Retinal pigment epithelial cell (primary cell): ENCODE data around the gene HIC1.

Source experiments
- DNase-seq: peaks from one replicate; pipeline ENCODE4 v3.0.0-alpha.2; 2010; ENCODE audit warnings: low read depth
- H3K4me3 ChIP-seq: 2 replicates; pipeline ENCODE4 v1.5.1; 2011; ENCODE audit warnings: mild to moderate bottlenecking, low read length, control low read depth, moderate library complexity
- TF ChIP-seq, protein P1 (sequence below): conservative IDR thresholded peaks from 2 replicates; pipeline ENCODE4 v1.5.1; 2011; ENCODE audit warnings: low read depth, low read length, control low read depth, inconsistent platforms

HIC1 gene

DNA sequence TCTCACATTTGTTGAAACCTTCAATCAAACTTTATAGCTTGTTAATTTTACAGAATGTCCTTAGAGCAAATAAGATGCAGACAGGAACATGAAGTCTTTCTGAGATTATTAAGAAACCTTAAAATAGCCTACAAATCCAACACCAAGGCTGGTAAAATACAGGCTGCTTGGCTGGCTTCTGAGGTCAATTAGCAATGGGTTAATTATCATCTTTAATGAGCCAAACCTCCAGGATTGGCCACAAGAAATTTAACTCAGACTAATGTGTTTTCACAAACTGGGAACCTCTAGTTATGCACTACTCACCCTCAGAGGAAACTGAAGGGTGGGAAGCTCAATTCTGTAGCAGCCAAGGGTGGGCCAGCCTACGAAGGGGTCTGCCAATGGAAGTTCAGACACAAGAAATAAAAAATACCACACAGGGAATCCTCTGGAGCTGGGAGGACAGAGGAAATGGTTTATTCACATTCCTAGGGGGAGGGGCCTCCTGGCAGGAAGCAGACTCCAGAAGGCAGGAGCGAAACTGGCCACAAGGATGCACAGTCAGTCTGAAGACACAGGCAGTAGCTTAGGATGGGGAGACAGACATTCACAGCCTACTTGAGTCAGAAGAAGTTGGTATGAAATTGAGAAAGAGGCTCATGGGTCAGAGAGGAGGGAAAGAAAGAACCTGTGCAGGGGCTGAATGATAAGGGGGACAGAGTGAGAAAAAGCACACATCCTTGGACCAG lies 36.1 kb downstream of the HIC1 start:
- TF ChIP-seq, protein P1, sequence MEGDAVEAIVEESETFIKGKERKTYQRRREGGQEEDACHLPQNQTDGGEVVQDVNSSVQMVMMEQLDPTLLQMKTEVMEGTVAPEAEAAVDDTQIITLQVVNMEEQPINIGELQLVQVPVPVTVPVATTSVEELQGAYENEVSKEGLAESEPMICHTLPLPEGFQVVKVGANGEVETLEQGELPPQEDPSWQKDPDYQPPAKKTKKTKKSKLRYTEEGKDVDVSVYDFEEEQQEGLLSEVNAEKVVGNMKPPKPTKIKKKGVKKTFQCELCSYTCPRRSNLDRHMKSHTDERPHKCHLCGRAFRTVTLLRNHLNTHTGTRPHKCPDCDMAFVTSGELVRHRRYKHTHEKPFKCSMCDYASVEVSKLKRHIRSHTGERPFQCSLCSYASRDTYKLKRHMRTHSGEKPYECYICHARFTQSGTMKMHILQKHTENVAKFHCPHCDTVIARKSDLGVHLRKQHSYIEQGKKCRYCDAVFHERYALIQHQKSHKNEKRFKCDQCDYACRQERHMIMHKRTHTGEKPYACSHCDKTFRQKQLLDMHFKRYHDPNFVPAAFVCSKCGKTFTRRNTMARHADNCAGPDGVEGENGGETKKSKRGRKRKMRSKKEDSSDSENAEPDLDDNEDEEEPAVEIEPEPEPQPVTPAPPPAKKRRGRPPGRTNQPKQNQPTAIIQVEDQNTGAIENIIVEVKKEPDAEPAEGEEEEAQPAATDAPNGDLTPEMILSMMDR = peak; percentile 46
- no peak for DNase-seq
- no peak overlapping the region for H3K4me3 ChIP-seq

DNA sequence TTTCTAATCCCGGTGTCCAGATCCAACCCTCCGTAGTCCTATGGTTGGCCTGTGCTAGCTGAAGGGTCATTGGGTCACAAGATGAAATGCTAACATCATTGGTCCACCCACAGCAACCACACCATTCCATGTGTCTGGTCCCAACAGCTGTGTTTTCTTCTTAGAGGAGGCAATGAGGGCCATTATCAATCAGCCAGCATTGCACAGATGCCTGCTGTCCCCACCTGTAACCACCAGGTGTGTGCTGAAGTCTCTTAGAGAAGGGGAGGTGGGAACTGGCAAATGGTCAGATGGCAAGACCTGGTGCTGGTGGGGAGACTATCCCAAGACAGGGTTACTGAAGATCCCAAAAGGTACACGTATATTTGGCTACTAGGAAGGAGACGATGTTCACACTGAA lies 37.4 kb downstream of the HIC1 start:
- H3K4me3 ChIP-seq = no peak overlapping the region
- no peak for DNase-seq
- TF ChIP-seq, protein P1 = no peak

DNA sequence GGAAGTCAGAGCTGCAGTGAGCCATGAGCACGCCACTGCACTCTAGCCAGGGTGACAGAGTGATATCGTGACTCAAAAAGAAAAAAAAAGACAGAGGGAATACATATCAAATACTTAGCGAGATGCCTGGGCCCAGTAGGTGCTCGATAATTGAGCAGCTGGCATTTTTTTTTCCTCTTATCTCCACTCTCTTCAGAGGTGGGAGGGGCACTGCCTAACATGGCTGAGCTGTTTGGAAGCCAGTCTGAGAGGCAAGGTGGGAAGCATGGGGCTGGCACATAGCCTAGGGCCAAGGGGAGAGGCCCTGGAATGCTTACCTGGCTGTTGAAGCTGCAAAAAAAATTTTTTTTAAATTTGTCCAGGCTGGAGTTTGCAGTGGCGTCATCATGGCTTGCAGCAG lies 38.4 kb downstream of the HIC1 start:
- no peak overlapping the region for H3K4me3 ChIP-seq
- TF ChIP-seq, protein P1 = no peak
- DNase-seq = no peak

DNA sequence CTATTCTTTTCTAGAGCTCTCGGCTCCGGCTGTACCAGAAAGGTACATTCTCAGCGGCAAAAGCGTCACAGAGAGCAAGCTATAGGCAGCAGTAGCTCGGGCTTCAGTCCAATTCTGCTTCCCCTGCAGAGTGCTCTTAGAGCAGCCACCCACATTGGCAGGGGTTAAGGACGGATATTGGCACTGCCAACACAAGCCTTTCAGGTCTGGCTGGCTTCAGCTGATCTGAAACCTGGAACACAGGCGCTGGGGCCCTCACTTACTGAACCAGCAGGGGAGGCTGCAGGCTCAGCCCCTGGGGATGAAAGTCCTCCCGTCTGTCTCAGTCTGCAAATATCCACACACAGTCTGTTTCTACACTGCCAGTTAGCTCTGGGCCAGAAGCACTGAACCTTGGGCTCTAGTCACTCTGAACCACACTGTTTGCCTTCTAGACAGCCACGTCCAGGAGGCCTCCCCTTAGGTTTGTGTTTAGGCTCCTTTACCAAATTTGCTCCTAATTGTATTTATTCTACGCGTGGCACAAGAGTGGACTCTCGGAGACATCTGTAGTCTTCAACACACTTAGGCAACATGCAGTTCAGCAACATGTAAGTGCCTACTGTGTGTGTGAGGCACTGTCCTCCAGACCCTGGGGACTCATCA lies 40.1 kb downstream of the HIC1 start:
- TF ChIP-seq, protein P1 = peak; percentile 92
- H3K4me3 ChIP-seq = no peak overlapping the region
- peak; percentile 27 for DNase-seq

DNA sequence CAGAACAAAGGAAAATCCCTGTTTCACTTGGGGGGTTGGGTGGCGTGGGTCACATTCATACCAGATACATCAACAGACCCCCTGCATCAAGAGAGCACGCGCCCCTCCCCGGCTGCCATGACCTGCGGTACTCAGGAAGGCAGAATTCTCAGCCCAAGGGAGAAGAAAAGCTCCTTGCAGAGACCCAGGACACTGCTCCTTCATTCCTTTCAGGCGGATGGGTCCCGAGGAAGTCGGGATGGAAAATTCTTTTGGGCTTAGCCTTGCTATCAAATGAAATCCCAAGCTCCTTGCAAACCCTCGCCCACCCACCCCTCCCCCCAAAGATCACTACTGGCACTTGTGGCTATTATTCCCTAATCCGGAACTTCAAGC lies 40.6 kb downstream of the HIC1 start:
- TF ChIP-seq, protein P1 = no peak
- no peak overlapping the region for H3K4me3 ChIP-seq
- no peak for DNase-seq

DNA sequence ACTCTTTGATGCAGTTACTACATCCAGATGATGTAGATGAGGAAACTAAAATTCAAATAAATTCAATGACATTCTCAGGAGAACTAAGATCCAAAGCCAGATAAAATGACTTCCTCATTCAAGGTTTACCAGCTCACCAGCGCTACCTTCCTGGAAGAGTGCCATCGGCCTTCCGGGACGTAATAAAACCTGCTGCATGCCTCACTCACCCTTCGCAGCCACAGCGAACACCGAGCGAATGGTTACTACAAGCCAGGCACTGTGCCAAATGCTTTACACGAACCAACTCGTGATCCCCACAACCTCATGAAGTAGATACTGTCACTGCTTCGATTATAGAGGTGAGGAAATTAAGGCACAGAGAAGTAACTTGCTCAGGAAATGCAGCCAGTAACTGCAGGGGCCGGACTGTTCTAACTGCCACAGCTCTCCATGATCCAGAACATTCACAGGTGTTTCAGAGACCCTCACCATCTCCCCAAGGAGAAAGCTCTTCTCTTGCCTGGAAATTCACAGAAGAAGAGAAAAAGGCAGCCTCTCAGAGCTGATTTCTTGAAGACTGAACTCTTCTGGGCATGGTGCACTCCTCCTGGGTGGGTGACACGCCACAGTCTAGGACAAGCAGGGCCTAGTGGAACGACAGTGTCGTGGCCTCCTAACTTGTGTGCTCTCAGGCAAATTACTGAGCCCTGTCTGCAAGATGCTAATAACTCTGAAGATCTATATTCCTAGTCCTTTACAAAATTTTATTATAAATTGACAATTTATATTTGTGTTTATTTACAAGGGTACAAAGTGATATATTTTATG lies 46.8 kb downstream of the HIC1 start:
- TF ChIP-seq, protein P1 = no peak
- no peak overlapping the region for H3K4me3 ChIP-seq
- peak; percentile 88 for DNase-seq
